ENCODE measurements around the gene C8G. TPM values are rescaled to one million over a fixed set of nuclear protein-coding genes. Genes with fewer than 3 reads are reported as not detected.

C8G gene
- total RNA-seq, 2 donors from 2014 or later = not detected

- Histone ChIP-seq H3K4me1 (replicated peaks) (peaks cover 9% of the 10 kb centered on the region), H3K27me3 (replicated peaks; ENCODE audit: insufficient read depth) (no peaks in the 10 kb centered on the region), H3K9me3 (no peaks in the 10 kb centered on the region), H3K4me3 (no peak overlapping the region), H3K36me3 (no peaks in the 10 kb centered on the region), H3K27ac (no peak overlapping the region)
- intact Hi-C loops (cut with DNase I) = no loop called here
- TF ChIP-seq POLR2AphosphoS5 (IDR thresholded peaks at IDR 0.05) (no peak), POLR2A (IDR thresholded peaks at IDR 0.05) (no peak), CTCF (IDR thresholded peaks at IDR 0.05) (no peak)
- DNase-seq (ENCODE audit: low spot score) = no peak
- 88% methylated on average over 26 of the region's 26 CpGs for WGBS
These were observed 19.9 kb downstream of the C8G start for GRCh38 chr9:136964833-136965422.

- H3K9me3 ChIP-seq = no peaks in the 10 kb centered on the region
- intact Hi-C loops (cut with DNase I) = no loop called here
- H3K4me3 ChIP-seq = no peak overlapping the region
- no peak for TF ChIP-seq POLR2AphosphoS5 (IDR thresholded peaks at IDR 0.05)
- TF ChIP-seq POLR2A (IDR thresholded peaks at IDR 0.05) = no peak
- no peak for TF ChIP-seq CTCF (IDR thresholded peaks at IDR 0.05)
- H3K27me3 ChIP-seq (replicated peaks; ENCODE audit: insufficient read depth) = no peaks in the 10 kb centered on the region
- H3K36me3 ChIP-seq = no peaks in the 10 kb centered on the region
- no peak for DNase-seq (ENCODE audit: low spot score)
- 17% methylated on average over 23 of the region's 23 CpGs for WGBS
- no peak overlapping the region for H3K27ac ChIP-seq
- H3K4me1 ChIP-seq (replicated peaks) = peaks cover 9% of the 10 kb centered on the region
These were observed 20.9 kb downstream of the C8G start for GRCh38 chr9:136965771-136966484.

GRCh38 chr9:136968333-136969127, 23.5 kb downstream of the C8G start:
- 72% methylated on average over 9 of the region's 17 CpGs for WGBS
- no peaks in the 10 kb centered on the region for H3K9me3 ChIP-seq
- H3K27me3 ChIP-seq (replicated peaks; ENCODE audit: insufficient read depth) = no peaks in the 10 kb centered on the region
- no peak overlapping the region for H3K4me3 ChIP-seq
- no peak for DNase-seq (ENCODE audit: low spot score)
- no peaks in the 10 kb centered on the region for H3K36me3 ChIP-seq
- TF ChIP-seq POLR2AphosphoS5 (IDR thresholded peaks at IDR 0.05) (no peak), CTCF (IDR thresholded peaks at IDR 0.05) (no peak), POLR2A (IDR thresholded peaks at IDR 0.05) (no peak)
- H3K4me1 ChIP-seq (replicated peaks) = no peaks in the 10 kb centered on the region
- intact Hi-C loops (cut with DNase I) = no loop called here
- no peak overlapping the region for H3K27ac ChIP-seq

- no peak for DNase-seq (ENCODE audit: low spot score)
- 66% methylated on average over 17 of the region's 17 CpGs for WGBS
- H3K36me3 ChIP-seq = no peaks in the 10 kb centered on the region
- intact Hi-C loops (cut with DNase I) = no loop called here
- no peaks in the 10 kb centered on the region for H3K9me3 ChIP-seq
- TF ChIP-seq POLR2A (IDR thresholded peaks at IDR 0.05) = no peak
- no peak for TF ChIP-seq POLR2AphosphoS5 (IDR thresholded peaks at IDR 0.05)
- no peak for TF ChIP-seq CTCF (IDR thresholded peaks at IDR 0.05)
- no peak overlapping the region for H3K4me3 ChIP-seq
- no peaks in the 10 kb centered on the region for H3K4me1 ChIP-seq (replicated peaks)
- no peaks in the 10 kb centered on the region for H3K27me3 ChIP-seq (replicated peaks; ENCODE audit: insufficient read depth)
- no peak overlapping the region for H3K27ac ChIP-seq
These were observed 24.1 kb downstream of the C8G start for GRCh38 chr9:136969150-136969549.

Data from prostate gland (tissue), 2 donors.